Activated CD4-positive, alpha-beta T cell treated with anti-CD3 and anti-CD28 coated beads, Interleukin-2, amount 50 U/mL, for 4 hours (primary cell): ENCODE data around the gene HSPA12B.
"Not testable (repeated sequence)": the region's sequence is repeated elsewhere in the genome, so short reads cannot be mapped to it uniquely, and the experiment has no call there.

ENCODE experiments used
- DNase-seq, 2 experiments: peaks; one replicate each; pipeline ENCODE4 v3.0.0-alpha.2; 2020

The HSPA12B gene

GRCh38 chr20:3789201-3789600 is 56.7 kb downstream of the HSPA12B start:
- not testable (repeated sequence) for DNase-seq

- DNase-seq: not testable (repeated sequence)
Observed at GRCh38 chr20:3794168-3794567, 61.7 kb downstream of the HSPA12B start.

GRCh38 chr20:3794701-3795420 is 62.4 kb downstream of the HSPA12B start:
- DNase-seq: no peak

- peak; percentile 86 to 87 for DNase-seq
Observed at GRCh38 chr20:3795511-3796468, 63.3 kb downstream of the HSPA12B start, which contains the start of gene CDC25B. CDC25B (plus strand) TSS chr20:3796310; CDS start chr20:3796532, 222 bp downstream.

GRCh38 chr20:3796477-3797225 is 64.2 kb downstream of the HSPA12B start:
- DNase-seq: no peak

GRCh38 chr20:3797226-3797545 is 64.7 kb downstream of the HSPA12B start:
- DNase-seq: no peak

GRCh38 chr20:3797592-3798372 is 65.3 kb downstream of the HSPA12B start:
- no peak for DNase-seq

- DNase-seq: no peak
Observed at GRCh38 chr20:3798373-3798768, 65.9 kb downstream of the HSPA12B start.

GRCh38 chr20:3798908-3799248 is 66.4 kb downstream of the HSPA12B start:
- no peak for DNase-seq

GRCh38 chr20:3800256-3800877 is 67.9 kb downstream of the HSPA12B start:
- DNase-seq: no peak

GRCh38 chr20:3800878-3801260 is 68.4 kb downstream of the HSPA12B start:
- no peak for DNase-seq

GRCh38 chr20:3801299-3801698 is 68.8 kb downstream of the HSPA12B start:
- DNase-seq: no peak

GRCh38 chr20:3801846-3802245 is 69.4 kb downstream of the HSPA12B start:
- DNase-seq: no peak
